ENCODE measurements around the gene CASS4. TPM values are rescaled to one million over a fixed set of nuclear protein-coding genes. Genes with fewer than 3 reads are reported as not detected.
"Not testable (repeated sequence)": the region's sequence is repeated elsewhere in the genome, so short reads cannot be mapped to it uniquely, and the experiment has no call there.

CASS4 gene, protein sequence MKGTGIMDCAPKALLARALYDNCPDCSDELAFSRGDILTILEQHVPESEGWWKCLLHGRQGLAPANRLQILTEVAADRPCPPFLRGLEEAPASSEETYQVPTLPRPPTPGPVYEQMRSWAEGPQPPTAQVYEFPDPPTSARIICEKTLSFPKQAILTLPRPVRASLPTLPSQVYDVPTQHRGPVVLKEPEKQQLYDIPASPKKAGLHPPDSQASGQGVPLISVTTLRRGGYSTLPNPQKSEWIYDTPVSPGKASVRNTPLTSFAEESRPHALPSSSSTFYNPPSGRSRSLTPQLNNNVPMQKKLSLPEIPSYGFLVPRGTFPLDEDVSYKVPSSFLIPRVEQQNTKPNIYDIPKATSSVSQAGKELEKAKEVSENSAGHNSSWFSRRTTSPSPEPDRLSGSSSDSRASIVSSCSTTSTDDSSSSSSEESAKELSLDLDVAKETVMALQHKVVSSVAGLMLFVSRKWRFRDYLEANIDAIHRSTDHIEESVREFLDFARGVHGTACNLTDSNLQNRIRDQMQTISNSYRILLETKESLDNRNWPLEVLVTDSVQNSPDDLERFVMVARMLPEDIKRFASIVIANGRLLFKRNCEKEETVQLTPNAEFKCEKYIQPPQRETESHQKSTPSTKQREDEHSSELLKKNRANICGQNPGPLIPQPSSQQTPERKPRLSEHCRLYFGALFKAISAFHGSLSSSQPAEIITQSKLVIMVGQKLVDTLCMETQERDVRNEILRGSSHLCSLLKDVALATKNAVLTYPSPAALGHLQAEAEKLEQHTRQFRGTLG
- total RNA-seq: under 0.01 and 1.2 TPM in 2 replicates

DNA sequence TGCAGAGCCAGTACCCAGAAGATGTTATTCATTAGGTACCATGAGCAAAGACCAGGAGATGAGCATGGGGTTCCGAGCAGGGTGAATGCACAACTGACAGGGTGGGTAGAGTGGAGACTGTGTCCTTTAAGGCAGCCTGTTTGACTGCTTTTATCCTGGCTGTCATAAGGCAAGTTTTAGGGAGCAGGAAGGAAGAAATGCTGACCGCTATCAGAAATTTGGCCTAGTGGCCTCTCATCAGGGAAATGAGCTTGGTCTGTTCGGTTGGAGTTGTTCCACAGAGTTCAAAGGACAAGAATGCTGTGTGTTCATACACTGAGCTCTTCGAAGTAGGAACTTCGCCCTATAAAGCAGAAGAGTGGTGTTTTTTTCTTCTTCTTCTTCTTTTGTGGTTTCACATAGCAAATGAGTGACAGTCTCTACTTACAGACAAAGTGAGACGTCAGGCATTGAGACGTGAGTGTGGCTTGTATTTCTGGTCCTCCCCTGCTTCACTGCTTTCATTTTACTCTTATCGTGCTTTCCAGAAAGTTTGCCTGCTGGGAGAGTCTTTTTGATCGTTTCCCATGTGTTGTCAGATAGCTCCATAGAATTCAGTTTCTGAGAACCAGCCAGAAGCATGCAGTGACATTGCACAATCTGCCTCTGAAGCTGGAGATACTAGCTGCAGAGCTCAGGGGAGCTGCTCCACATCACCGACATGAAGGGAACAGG lies at the start of gene CASS4:
CASS4 (plus strand) TSS at position 502 of the 714 bp plus-strand sequence; CDS start at position 701, 199 bp downstream.
- peak; percentile 38 to 59 for DNase-seq (ENCODE audit: low read depth in 2 of 2)

DNA sequence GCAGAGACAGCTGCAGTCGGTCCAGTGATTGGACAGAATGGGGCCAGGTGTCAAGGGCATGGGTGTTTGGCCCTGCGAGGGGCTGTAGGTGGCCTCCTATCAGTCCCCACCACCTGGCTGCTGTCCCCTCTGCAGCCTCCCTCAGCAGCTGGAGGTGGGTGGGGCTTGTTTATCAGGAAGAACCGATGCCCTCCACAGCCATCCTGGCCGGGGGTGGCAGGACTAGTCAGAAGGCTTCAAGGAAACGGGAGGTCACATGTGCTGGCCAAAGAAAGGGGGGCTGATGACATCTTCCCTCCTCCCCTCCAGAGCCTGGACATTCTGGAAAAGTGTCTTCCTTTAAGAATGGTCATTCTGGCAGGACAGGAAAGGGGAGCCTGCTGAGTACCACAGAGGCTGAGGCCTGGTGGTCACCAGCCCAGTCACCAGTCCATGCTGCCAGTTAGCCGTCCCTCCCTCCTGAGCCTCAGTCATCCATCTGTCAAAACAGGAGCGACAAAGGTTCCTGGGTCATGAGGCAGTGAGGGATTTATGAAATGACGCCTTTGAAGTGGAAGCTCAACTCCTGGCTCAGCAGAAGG lies 49.1 kb upstream of the CASS4 start:
- peak; percentile 59 to 64 for DNase-seq (ENCODE audit: low read depth in 2 of 2)

DNA sequence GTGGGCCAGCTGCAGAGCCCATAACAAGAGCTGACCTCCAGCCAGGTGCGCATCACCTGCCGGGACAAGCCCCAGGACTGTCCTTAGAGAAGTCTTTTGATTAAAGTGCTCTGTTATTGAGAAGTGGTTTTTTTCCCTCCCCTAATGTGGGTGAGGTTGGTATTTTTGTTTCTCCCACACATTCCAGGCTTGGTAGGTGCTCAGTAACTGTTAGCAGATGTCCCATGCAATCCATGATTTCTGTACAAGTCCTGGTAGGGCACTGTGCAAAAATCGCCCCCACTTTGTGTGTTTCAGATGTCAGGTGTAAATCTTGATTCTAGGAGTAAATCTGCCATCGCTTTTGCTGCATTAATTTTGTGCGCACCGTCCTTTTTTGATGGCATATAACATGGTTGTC lies 48.6 kb upstream of the CASS4 start:
- no peak for DNase-seq (ENCODE audit: low read depth in 2 of 2)

DNA sequence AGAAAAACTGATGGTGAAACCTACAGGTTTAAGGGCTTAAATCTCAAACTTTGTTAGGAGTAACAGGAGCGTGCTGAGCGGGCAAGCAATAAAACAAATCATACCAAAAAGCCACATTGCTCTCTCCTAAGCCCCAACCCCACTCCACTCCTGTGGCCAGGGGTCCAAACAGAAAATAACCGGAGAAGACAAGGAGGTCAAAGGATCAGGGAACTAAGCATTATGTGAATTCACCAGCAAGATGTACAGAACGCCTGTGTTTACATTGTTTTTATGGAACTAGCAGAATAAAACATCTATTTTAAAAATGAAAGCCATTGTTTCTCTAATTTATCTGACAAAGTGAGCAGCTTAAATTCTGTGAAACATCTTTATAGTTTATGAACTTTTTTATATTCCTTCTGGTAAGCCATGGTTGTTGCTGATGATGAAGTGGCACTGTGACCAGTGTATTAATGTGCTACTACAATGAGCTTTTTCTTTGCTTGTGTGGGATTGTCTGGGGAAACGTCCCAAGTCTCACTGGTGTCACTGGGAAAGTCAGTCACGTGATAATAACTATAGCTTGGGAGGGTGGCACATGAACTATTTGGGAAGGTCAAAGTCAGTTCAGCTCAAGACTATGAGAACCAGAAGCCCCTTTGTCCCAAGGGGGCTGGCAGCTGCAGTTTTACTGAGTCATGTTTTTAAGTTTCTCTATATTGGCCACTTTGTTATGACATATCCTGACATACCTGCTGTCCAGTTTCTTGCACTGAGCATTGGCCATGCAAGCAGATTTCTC lies 43.5 kb upstream of the CASS4 start:
- DNase-seq (ENCODE audit: low read depth in 2 of 2): no peak

DNA sequence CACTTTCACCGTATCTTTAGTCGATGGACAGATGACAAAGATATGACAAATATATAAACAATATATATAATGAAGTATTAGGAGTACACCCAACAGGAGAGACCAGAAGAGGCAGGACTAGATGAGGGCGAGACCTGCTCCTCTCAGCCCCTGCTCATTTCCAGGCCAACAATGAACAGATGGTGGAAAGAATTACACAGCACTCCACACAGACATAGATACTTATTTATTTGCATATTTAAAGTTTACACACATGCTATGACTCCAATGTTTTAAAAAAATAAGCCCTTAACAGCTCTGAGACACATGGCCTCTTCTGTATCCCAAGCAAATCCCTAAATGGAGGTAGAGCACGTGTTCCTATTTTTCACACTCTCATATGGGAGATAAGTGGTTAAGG lies 42.9 kb upstream of the CASS4 start:
- no peak for DNase-seq (ENCODE audit: low read depth in 2 of 2)

DNA sequence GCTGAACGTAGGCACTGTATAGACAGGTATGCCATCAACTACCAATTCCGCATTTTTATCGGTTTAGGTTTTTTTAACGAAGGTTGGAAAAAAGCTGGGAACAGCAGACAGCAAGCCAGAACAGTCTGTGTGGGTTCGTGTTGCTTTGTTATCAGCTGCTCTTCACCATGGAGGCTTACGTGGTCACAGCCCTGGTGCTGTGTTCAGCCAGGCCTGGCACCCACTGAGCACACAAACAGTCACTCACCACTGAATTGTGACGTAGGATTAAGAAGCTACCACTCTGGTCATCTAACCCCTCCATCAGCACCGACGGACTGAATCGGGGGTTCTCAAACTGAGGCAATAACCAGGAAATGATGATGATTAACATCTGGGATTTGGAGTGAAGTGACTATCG lies 40.1 kb upstream of the CASS4 start:
- no peak for DNase-seq (ENCODE audit: low read depth in 2 of 2)

DNA sequence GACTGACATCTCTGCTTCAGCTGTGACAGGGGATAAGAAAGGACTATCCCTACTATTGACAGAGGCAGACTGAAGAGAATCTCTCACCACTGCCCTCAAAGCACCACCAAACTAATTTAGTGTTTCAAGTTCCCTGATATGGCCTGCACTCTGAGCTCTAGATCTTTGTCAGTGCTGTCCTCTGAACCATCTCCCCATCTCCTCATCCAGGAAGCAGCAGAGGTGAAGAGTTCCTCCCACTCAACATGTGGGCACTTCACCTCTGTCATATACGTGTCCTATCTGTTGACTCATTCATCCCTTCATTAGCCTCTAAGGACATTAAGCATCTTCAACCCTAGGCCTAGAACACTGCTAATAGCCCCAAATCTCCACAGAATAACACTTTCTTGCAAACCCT lies 39.2 kb upstream of the CASS4 start:
- no peak for DNase-seq (ENCODE audit: low read depth in 2 of 2)

DNA sequence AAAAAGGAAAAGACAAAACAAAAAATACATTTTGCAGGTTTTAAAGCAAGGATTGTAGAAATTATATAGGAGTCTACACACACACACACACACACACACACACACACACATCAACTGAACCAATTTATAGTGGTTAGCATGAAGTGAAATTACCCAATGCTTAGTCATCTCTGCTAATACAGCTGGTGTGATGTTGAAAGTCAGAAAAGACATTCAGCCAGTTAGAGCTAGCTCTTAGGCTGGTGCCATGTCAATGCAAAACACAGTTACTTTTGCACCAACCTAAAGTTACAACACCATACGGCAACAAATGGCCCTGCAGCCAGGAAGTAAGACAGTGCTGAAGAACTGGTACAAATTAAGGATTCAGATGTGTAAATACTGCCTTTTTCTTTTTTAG lies 38.1 kb upstream of the CASS4 start:
- DNase-seq (ENCODE audit: low read depth in 2 of 2): peak; percentile 9 to 75

DNA sequence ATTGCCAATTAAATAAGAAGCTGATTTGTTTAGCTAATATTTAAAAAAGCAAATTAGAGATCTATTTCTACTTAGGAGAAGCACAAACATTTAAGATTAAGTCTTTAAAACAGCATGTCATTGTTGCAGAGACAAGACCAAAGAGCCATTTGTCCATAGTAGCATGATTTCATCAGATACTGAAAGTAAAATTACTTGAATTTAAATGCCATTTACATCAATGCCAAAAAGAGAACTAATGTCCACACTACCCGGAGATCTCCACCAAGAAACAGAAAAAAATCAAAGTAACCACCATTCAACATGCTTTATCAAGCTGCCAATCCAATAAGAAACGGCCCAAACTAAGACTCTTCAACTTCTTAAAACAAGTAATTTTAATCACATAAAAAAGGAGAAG lies 35.7 kb upstream of the CASS4 start:
- DNase-seq (ENCODE audit: low read depth in 2 of 2): no peak

DNA sequence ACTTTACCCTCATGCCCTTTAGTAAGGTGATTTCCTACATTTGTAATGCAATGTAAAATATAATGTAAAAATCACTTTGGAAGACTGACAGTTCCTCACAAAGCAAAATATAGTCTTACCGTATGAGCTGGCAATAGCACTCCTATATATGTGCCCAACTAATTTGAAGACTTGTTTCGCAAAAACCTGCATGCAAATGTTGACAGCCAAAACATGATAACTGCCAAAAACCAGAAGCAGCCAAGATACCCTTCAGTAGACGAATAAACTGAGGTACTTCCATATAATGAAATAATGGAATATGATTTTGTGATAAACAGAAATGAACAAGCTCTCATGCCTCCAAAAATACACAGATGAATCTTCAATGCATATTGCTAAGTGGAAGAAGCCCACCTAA lies 33.7 kb upstream of the CASS4 start:
- no peak for DNase-seq (ENCODE audit: low read depth in 2 of 2)

DNA sequence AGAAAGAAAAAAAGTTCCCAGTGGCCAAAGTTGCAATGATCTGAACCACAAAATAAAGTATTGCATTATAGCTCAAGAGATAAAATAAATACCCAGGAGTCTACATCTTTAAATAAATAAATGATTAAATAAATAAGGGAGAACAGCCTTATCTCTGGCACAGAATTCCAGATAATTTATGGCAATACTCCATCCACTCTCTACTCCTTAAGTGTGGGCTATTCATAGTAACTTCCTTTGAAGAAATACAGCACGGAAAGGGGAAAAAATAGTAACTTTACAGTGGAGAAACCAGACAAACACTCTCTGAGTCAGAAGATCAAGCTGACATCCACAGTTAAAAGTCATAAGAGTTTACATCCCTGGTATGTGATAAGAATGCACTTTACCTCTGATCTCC lies 31.7 kb upstream of the CASS4 start:
- DNase-seq (ENCODE audit: low read depth in 2 of 2): peak in 1 of 2 donors; percentile 66

DNA sequence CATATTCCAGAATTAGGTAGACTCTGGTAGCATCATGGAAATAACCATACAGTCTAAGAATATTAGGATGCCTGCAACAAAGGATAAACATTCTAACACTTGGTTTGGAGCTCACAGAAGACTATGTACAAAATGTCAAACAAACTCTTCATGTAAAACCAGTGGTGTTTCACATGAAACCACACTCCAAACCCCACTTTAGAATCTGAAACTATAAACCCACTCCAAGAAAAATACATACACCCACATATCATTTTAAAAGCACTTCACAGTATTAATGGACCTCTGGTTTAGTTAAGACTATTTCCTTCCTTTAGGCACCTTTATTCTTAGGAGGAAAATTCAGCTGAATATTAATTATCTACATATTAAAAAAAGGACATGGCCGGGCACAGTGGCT lies 30.6 kb upstream of the CASS4 start:
- DNase-seq (ENCODE audit: low read depth in 2 of 2): no peak

DNA sequence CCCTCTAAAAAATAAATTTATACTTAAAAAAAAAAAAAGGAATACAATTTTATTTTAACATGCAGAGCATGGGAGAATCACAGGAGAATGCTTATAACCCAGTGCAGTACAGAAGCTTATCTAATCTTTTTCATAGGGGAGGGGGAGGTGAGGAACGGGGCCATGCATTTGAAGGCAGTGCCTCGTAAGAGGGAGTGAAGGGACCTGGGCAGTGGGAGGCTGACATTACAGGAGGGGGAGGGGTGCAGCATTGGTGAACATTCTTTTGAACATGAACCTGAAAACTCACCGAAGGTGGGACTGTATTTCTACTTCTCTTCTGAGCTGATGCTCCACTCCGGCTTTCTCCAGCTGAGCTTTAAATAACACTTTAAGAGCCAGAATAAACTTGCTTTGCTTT lies 29.4 kb upstream of the CASS4 start:
- DNase-seq (ENCODE audit: low read depth in 2 of 2): no peak

DNA sequence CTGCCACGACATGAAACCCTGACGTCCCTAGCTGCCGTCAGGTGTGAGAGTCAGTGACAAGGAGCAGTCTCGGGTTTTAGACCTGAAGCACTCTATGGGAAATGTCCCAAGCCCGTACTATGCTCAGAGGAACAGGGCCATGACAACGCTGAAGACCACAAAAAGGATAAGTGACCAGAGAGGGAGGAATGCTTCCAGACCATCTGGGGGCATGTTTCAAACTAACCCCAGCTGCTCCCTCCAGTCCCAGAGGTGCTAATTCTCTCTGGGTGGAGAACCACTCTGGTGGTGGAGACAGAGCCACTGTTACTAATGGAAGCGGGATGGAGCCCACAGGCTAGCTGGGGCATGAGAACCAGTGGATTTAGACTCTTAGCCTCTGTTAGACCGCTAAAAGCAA lies 28.7 kb upstream of the CASS4 start:
- DNase-seq (ENCODE audit: low read depth in 2 of 2): no peak

DNA sequence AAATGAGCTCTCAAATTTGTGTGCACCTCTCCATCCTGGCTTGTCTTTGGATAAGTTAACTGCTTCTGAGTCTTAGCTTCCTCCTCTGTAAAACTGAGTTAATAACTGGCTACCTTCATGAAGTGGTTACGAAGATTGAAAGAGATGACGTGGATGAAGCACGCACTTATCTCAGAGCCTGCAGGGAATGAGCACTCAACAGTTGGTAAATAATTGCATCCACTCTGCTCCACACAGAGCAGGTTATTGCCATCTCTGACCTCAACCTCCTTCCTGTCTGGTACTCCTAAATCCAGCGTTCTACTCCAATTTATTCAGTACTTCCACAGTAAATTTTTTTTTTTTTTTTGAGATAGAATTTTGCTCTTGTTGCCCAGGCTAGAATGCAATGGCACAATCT lies 26.9 kb upstream of the CASS4 start:
- DNase-seq (ENCODE audit: low read depth in 2 of 2): no peak

DNA sequence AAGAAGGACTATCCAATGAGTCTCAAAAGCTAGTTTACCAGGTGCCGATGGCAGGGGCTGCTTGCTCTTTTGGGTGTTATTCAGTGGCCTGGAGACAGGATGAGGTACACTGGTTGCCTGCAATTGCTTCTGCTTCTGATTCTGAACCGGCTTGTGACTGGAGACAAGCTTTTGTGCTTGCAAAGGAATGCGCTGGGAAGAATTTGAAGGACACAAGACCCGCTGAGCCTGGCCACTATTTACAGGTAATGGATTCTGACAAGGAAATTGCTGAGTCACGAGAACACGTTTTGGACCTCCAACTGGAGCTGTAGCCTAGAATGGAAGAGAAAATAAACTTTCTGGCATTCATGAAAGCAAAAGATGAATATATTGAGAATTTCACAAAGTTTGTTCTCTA lies 25.8 kb upstream of the CASS4 start:
- DNase-seq (ENCODE audit: low read depth in 2 of 2): no peak

DNA sequence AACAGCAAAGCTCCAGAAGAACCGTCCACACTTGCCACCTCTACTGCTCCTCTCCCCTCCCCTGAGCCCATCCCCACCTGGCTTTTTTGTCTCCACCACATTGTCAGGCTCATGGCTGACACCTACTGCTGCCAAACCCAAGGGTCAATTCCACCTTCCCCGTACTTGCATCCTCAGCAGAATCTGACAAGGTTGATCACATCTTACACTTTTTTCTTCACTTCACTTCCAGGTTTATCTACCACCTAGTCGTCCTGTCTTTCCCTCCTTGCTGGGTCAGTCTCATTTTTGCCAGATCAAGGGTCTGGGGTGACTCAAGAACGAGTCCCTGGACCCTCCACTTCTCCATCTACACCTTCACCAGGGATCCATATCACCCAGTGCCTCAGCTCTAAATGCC lies 23.2 kb upstream of the CASS4 start:
- no peak for DNase-seq (ENCODE audit: low read depth in 2 of 2)

DNA sequence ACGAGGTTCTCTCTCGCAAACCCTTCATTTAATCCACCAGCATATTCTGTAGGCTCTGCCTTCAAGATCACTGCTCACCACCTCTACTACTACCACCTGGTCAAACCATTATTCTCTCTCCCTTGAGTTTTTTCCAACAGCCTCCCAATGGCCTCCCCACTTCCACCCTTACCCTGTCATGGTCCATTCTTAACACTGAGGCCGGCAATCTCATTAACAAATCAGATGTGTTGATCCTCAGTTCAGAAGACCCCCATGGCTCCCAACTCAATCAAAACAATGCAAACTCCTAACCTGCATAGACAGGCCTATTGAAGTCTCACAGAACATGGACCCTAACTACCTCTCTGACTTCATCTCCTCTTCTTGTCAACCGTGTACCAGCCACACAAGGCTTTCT lies 22.3 kb upstream of the CASS4 start:
- no peak for DNase-seq (ENCODE audit: low read depth in 2 of 2)

DNA sequence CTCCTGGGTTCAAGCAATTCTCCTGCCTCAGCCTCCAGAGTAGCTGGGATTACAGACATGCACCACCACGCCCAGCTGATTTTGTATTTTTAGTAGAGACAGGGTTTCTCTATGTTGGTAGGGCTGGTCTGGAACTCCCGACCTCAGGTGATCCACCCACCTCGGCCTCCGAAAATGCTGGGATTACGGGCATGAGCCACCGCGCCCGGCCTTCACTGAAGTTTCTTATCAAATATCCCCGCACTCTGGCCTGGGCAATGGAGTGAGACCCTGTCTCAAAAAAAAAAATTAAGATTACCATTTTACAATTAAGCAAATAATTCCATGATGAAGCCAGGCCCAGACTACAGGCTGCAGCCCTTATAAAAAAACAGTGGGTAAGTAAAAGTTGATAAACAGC lies 21.7 kb upstream of the CASS4 start:
- DNase-seq (ENCODE audit: low read depth in 2 of 2): not testable (repeated sequence)

DNA sequence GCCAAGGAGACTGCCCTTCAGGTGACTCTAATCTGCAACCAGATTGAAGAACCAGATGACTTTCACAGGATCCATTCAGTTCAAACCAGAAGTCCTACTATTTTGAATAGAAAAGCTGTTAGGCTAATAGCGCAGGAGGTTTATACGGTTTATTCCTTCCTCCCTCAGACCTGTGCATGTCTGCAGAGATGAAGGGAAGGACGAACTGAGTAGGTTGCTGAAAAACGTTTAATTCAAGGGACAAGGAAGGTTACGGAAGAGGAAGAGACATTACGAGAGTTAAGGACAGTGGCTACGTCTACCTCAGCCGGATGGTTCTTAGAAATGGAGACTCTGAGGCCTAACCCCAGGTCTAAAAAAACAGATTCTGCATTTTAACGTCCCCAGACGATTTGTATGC lies 21.0 kb upstream of the CASS4 start:
- peak in 1 of 2 donors; percentile 3 for DNase-seq (ENCODE audit: low read depth in 2 of 2)

DNA sequence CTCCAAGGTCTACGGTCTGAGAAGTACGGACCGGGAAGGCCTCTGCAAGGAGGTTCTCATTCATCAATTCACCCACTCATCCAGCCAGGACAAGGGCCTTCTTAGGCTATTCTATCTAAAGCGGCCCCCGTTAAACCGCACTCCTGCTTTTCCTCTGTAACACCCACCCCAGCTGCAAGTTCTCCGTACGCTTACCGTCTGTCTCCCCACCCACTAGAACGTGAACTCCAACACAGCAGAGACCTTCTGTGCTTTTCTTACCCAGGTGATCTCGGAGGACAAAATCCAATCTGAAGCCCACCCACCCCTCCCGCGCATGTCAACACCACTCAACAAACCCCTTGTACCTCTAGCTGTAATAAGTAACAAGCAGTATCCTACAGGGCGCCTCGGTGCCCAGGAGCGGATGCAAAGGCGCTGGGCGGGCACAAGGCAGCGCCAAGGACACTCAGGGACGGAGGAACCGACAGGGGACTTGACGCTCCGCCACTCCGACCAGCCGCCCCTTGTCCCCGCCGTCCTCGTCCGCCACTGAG lies 20.4 kb upstream of the CASS4 start:
- DNase-seq (ENCODE audit: low read depth in 2 of 2): peak; percentile 11 to 19
